ENCODE measurements around the gene STRIT1. TPM values are rescaled to one million over a fixed set of nuclear protein-coding genes. Genes with fewer than 3 reads are reported as not detected.

The STRIT1 gene
- total and polyA plus RNA-seq, 10 of the 15 experiments (the other 5 are each of a cell fraction or from before 2014, with no cell fraction given): not detected

DNA sequence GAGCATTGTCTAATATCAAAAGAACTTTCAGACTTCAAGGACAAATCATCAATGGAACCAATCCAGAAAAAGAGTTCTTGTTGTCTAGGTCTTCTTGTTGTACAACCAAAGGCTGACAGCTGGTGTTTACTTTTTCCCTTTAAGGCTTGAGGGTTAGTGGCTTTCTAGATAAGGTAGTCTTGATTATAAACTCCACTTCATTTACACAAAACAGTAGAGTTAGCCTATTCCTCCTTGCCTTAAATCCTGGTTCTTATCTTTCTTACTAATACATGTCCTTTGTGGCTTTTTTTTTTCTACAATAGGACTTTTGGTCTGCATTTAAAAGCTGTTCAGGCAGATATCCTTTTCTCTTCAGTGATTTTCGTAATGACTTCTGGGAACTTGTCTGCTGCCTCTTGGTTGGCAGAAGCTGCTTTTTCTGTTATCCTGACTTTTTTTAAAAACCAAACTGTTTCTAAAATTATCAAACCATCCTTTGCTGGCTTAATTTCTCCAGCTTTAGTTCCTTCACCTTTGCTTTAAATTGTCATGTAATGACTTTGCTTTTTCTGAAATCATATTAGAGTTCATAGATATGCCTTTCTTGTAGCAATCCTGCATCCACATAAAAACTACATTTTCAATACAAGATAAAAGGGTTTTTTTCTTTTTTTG is 44.8 kb downstream of the STRIT1 start (continued):
- TF ChIP-seq TAF1 (IDR thresholded peaks at IDR 0.05; ENCODE audit: borderline replicate concordance, low read depth, low read length): no peak
- TF ChIP-seq LARP7 (IDR thresholded peaks at IDR 0.05): no peak
- TF ChIP-seq NFIC (IDR thresholded peaks at IDR 0.05; ENCODE audit: low read depth, low read length): no peak
- TF ChIP-seq, protein P1, sequence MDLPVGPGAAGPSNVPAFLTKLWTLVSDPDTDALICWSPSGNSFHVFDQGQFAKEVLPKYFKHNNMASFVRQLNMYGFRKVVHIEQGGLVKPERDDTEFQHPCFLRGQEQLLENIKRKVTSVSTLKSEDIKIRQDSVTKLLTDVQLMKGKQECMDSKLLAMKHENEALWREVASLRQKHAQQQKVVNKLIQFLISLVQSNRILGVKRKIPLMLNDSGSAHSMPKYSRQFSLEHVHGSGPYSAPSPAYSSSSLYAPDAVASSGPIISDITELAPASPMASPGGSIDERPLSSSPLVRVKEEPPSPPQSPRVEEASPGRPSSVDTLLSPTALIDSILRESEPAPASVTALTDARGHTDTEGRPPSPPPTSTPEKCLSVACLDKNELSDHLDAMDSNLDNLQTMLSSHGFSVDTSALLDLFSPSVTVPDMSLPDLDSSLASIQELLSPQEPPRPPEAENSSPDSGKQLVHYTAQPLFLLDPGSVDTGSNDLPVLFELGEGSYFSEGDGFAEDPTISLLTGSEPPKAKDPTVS (IDR thresholded peaks at IDR 0.05; ENCODE audit: low read depth, low read length): no peak
- no peak for TF ChIP-seq STAT3 (IDR thresholded peaks at IDR 0.05; ENCODE audit: low read depth, low read length)

DNA sequence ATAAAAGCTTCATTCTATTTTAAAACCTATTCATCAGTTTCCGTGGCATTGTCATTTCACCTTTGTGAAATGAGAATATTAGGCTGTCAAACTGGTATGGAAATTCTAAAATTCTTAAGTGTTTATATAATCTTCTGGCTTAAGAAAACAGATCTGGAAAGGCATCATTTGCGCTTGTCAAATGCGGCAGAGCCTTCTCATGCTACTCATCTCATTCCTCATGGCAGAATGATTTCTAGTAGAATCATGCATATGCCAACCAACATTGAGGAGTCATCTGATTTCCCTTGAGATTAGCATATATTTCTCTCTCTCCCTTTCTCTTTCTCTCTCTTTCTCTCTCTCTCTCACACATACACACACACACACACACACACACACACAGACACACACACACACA is 48.8 kb downstream of the STRIT1 start:
- H2AFZ ChIP-seq (ENCODE audit: control insufficient read depth, low read depth, low read length): no peak overlapping the region
- in situ Hi-C loops (cut with MboI): no loop called here
- no peaks in the 10 kb centered on the region for H3K79me2 ChIP-seq (ENCODE audit: control insufficient read depth, insufficient read depth, low read length)
- no TSS peak for BruUV-seq (replicated peaks)
- ChIA-PET POLR2A (no interaction called here), CTCF (no interaction called here), SMC1A (ENCODE audit: uncharacterized antibody, unreplicated experiment) (no interaction called here), RAD21 (ENCODE audit: unreplicated experiment) (no interaction called here)
- no peaks in the 10 kb centered on the region for H3K27me3 ChIP-seq (replicated peaks in 1 of 2; ENCODE audit: control insufficient read depth in 2 of 2, insufficient read depth in 2 of 2, low read length in 1 of 2)
- H3K9ac ChIP-seq (ENCODE audit: control insufficient read depth, insufficient read depth, low read length): no peak overlapping the region
- WGBS (ENCODE audit: insufficient coverage, insufficient replicate concordance, low lambda C conversion rate, missing lambda C conversion rate): 29% methylated on average over 3 of the region's 3 CpGs
- no peak for ATAC-seq
- DNase-seq (ENCODE audit: low read depth, low spot score): no peak
- no peaks in the 10 kb centered on the region for H4K20me1 ChIP-seq (ENCODE audit: control insufficient read depth, insufficient read depth)
- intact Hi-C loops (cut with micrococcal nuclease; ENCODE audit: unreplicated experiment): no loop called here
- no peaks in the 10 kb centered on the region for H3K4me1 ChIP-seq (ENCODE audit: control insufficient read depth, insufficient read depth, low read length)
- H3K4me3 ChIP-seq: no peak overlapping the region
- H3K27ac ChIP-seq (ENCODE audit: control insufficient read depth, insufficient read depth): no peak overlapping the region
- H3K36me3 ChIP-seq (ENCODE audit: control insufficient read depth in 2 of 2, insufficient read depth in 2 of 2, low read length in 1 of 2): no peaks in the 10 kb centered on the region
- H3K9me3 ChIP-seq (replicated peaks; ENCODE audit: control insufficient read depth, insufficient read depth, low read length): no peaks in the 10 kb centered on the region
- no peak overlapping the region for H3K4me2 ChIP-seq (ENCODE audit: control insufficient read depth, insufficient read depth)
- FAIRE-seq: no peak
- TF ChIP-seq CHD4 (IDR thresholded peaks at IDR 0.05) (no peak), EED (IDR thresholded peaks at IDR 0.05; ENCODE audit: low read depth) (no peak), SMAD5 (IDR thresholded peaks at IDR 0.05; ENCODE audit: low read depth) (no peak), CUX1 (IDR thresholded peaks at IDR 0.05; ENCODE audit: insufficient replicate concordance, low read depth, low read length) (no peak)
